Adipose tissue (tissue), 3 donors: ENCODE measurements around the gene ITPR2. TPM values are rescaled to one million over a fixed set of nuclear protein-coding genes. Genes with fewer than 3 reads are reported as not detected.
"Not testable (repeated sequence)": the region's sequence is repeated elsewhere in the genome, so short reads cannot be mapped to it uniquely, and the experiment has no call there.

ENCODE experiments used
- H3K27ac ChIP-seq: one replicate; pipeline ENCODE4 v1.5.1; 2013; ENCODE audit warnings: low read depth, low read length
- WGBS, 3 donors: extraction: QIAGEN DNeasy Blood & Tissue Kit; methylation state at CpG; one replicate each; pipeline ENCODE4 v1.1.7; 2013; 5-methylcytosine and 5-hydroxymethylcytosine counted together
- polyA plus RNA-seq, 3 donors: library from polyadenylated mRNA; stranded (reverse); fragments of 200-250 nt; gene quantifications; one replicate each; pipeline ENCODE4 v1.2.3, GENCODE V29; 2013
- donor health status: healthy with polysubstance abuse.
- donor health status: Bipolar disorder and iron deficiency.
- donor health status: healthy.

Gene ITPR2
- 10 to 100 TPM in 1 of 3 donors, 1 to 10 TPM in 2; 2.8 to 15.5 (median 4.7) TPM for polyA plus RNA-seq

DNA sequence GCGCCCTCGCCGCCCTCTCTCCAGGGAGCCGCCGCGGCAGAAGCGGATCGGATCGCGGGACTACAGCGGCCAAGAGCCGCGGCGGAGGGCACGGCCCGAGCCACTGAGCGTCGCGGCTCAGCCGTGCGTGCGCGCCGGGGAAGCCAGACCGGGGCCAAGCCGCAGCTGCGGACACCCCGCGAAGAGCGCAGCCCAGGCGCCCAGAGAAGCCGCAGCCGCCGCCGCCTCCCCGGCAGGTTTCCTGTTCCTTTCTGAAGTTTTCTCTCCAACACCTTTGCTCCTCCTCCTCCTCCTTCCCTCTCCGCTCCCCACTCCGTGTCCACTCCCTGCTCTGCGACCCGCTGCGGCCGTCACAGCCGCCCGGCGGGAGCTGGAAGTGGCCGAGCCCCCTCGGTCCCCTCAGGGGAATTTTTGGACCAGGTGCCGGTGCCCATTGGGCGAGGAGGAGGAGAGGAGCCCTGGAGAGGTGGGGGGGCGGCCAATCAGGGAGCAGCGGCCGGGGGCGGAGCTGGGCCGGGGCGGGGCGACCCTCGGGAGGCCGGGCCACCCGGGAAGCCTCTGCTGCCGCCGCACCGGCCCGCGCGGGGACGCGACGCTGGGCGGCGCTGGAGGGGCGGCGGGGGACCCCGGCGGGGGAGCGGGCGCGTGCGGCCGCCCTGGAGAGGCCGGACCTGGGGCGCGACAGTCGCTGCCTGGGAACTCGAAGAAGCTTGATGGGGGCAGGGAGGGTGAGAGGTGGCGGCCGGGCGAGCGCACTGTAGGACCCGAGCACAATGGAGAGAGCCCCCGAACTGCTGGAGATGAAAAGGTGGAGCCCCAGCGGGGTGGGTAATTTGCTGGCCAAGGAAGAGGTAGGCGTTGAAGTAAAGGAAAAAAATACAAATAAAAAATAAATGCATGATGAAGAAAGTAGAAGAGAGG, at the start of gene ITPR2:
Gene ITPR2, minus strand, starts transcription at position 373 of the 921 bp plus-strand sequence. CDS start 413 bp downstream, outside the sequence.
- 0 to 1% (median 1%) methylated on average over 60 to 92 of the region's 92 CpGs for WGBS, 3 donors
- H3K27ac ChIP-seq: peak within 1 kb of the TSS; percentile 85

DNA sequence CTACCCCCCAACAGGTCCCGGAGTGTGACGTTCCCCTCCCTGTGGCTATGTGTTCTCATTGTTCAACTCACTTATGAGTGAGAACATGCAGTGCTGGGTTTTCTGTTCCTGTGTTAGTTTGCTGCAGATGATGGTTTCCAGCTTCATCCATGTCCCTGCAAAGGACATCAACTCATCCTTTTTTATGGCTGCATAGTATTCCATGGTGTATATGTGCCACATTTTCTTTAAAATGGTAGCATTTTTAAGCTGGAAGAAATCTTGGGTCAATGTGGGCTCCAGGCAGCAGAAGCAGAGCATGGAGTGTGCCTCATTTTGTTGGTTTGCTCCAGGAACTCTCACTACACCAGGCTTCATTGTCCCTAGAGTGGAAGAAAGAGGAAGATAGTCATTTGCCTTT, 47.6 kb upstream of the ITPR2 start:
- WGBS, 3 donors: 70 to 100% (median 91%) methylated on average over 2 of the region's 2 CpGs
- no peak overlapping the region for H3K27ac ChIP-seq

DNA sequence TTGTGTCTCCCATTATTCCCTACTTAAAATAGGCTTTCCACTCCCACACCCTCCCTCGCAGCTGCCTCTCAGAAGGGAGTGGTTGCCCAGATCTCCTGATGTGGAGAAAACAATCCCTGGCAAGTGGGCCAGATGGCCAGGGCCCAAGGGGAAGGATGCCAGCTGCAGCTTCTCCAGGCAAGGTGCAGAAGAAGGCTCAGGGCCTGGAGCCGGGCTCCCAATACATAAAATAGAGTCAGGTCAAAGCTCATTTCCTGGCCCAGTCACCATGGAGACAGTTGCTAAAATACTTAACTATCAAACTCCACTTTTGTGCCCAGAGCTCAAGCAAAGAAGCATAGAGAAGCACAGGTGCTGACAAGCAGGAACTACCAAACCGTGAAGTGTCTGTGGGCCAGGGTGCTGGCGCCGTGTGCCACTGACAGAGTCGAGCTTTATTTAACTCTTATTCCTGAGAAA, 45.7 kb upstream of the ITPR2 start:
- H3K27ac ChIP-seq: no peak overlapping the region
- 14 to 37% (median 32%) methylated on average over 6 of the region's 6 CpGs for WGBS, 3 donors

DNA sequence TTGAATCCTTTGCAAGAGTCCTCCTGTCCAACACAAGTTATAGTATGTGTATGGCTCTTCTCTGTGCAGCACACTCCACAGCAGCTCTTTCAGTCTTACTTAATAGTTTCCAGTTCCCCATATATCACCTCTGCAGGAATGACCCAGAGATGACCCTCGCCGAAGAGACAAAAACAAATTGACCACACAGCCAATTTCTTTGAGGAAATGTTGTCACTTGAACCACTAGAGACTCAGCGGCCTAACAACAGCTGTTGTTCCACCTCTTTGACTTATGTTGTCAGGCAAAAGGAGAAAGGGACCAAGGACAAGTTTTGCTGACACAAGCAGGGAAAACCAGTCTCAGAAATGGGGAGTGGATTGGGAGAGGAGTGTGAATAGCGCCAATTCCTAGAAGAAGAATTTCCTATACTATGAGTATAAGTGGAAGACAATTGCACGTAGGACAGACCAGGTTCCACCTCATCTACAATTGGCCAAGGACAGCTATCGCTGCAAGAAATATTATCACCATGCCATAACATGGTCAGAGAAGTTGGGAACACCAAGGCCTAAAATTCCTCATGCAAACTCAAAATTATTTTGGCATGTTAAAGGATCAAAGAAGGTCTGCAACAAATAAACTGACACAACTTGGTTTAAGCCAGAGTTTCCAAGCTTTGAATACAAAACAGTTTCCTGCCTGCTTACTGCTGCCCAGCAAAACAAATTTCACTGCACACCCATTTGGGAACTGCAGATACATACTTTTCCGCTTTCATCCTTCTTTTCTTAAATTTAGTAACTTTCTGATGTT, 41.7 kb upstream of the ITPR2 start:
- no peak overlapping the region for H3K27ac ChIP-seq
- 61 to 80% (median 62%) methylated on average over 7 of the region's 7 CpGs for WGBS, 3 donors

DNA sequence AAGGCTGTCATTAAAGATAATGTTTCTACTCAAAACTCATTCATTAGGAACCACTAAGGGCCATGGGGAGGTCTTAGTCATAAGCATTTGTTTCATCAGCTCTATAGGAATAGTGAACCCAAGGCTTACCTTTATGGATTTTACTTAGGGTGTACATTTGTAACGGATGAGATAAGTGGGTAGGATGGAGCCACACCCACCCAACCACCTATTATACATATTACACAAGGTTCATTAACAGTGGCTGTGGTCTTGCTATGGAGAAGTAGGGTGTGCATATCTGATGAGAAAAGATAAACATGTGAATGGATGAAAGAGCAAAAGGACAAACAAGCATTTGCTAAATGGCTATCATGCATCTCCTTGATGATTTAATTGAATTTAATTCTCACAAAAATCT, 39.6 kb upstream of the ITPR2 start:
- WGBS, 3 donors: 64 to 84% (median 73%) methylated on average over 1 of the region's 1 CpG
- no peak overlapping the region for H3K27ac ChIP-seq

DNA sequence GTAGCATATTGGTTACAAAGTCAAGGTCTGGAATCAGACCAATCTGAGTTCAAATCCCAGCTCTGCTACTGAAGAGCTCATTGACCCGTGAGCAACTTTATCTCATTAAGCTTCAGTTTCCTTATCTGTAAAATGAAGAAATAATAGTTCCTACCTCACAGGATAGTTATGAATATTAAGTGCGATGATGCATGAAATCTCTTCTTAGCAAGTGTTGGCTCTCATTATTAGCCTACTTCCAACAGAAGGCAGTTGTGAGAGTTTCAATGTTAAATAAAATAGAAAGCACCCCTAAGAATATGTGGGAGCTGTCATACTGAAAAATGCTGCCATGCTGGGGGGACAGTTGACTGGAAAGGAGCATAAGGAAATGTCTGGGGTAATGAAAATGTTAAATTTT, 39.0 kb upstream of the ITPR2 start:
- 63 to 86% (median 83%) methylated on average over 2 of the region's 2 CpGs for WGBS, 3 donors
- no peak overlapping the region for H3K27ac ChIP-seq

DNA sequence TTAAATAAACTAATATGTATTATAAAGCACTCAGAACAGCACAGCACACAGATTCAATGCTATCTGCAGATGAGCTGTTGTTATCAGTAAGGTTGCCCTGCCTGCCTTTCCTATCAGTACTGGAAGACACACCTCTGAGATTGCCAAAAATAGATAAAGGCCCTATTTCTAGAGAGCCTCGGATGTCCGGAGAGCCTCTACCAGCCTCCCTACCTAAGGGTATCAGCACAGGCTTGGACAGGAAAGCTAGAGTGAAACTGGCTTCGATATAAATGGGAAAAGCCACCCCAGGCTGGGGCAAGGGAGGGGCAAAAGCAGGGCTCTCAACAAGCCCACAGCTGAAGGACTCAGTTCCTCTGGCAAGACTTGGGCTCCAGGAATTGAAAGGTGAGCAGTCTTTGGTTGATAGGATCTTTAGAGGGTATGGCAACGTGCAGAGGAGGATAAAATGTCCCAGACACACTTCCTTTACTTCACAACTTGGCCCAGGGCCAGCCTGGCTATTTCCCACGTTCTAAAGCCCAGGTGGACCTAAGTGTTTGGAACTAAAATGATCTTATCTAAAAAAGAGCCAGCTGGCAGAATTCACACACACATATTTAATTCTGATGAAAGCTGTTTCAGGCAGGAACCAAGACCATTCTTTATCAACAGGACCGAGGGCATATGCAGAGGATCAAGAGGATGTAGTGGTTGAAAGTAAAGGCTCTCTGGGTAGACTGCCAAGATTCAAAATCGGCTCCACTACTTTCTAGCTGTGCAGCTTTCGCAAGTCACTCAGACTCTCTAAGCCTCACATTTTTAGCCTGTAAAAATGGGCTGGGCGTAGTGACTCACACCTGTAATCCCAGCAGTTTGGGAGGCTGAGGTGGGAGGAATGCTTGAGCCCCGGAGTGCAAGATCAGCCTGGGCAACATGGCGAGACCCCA, 37.8 kb upstream of the ITPR2 start:
- 12 to 27% (median 22%) methylated on average over 11 of the region's 11 CpGs for WGBS, 3 donors
- no peak overlapping the region for H3K27ac ChIP-seq

DNA sequence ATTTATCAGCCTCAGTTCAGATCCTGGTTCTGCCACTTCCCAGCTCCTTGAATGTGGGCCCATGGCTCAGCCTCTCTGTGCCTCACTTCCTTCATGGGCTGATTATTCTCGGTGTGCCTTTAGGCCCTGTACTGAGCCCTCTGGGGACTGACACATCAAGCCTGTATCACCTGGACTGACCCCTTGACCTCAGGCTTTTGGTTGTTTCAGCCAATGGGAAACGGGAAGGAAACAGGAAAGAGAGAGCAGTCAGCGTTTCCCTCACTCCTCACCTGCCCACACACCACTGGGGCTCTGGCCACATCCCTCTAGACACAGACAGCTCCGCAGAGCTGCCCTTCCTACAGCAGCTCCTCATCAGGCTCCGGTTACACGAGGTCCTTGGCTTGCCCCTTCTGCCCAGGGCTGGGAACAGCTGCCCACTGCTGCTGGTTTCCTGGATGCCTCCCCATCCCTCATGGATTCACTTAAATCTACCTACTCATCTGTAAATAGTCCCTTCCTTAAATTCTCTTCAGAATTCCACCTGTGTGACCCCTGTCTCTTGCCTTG, 37.0 kb upstream of the ITPR2 start:
- H3K27ac ChIP-seq: no peak overlapping the region
- WGBS, 3 donors: 49 to 68% (median 54%) methylated on average over 6 of the region's 6 CpGs

DNA sequence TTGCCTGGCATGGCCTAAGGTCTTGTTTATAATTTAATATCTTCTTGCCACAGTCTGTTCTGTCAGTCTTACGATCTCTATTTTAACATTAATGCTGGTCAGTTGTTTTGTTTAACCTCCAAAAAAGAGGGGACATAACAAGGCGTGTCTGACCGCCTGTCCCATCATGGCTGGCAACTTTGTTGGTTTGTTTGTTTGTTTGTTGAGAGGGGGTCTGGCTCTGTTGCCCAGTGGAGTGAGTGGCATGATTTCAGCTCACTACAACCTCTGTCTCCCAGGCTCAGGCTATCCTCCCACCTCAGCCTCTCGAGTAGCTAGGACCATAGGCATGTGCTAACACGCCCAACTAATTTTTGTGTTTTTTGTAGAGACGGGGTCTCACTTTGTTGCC, 36.1 kb upstream of the ITPR2 start:
- H3K27ac ChIP-seq: no peak overlapping the region
- WGBS, 3 donors: 91 to 98% (median 97%) methylated on average over 6 of the region's 6 CpGs

DNA sequence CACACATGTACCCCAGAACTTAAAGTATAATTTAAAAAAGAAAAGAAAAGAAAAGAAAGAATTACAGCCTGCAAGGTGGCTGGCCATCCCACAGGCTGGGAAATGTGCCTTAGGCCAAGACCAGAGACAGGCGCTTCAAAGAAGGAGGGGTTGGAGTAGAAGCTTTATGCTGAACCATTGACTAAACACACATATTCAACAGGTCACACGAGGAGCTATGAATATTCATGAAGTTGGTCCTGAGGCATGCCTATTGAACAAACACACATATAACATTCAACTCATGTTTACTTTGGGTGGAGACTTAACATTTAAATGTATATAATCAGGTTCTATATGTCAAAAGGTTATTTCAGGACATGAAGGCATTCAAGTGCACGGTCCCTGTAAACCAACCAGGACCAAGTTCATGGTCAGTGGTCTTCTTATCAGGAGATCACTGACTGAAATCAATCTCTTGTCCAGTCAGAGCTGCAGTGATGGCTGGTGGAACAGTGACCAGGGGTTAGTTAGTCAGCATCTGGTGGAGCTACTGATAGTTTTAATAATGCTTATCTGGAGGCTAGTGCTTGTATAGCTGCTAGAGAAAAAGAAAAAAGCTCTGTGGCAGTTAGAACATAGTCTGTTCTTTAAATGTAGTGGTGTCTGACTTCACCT, 35.6 kb upstream of the ITPR2 start:
- 72 to 95% (median 91%) methylated on average over 3 of the region's 3 CpGs for WGBS, 3 donors
- no peak overlapping the region for H3K27ac ChIP-seq

DNA sequence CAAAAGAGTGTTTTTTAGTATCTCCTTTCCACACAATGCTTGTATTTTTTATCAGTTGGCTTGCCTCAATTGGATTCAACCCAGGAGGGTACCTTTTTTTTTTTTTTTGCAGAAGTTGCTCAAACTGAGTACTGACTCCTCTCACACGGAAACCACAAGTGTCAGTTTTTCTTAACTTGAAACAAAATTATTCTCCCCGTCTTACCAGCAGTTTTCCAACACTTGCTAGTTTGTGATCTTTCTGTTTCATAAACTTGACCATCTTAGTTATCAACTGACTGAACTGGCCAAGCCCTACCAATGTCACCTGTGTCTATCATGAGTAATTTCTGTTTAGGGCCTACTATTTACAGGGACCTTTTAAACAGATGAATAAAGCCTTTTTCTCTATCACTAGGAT, 34.1 kb upstream of the ITPR2 start:
- no peak overlapping the region for H3K27ac ChIP-seq
- whole genome bisulfite sequencing, 3 donors: 46 to 53% (median 47%) methylated on average over 2 of the region's 2 CpGs

DNA sequence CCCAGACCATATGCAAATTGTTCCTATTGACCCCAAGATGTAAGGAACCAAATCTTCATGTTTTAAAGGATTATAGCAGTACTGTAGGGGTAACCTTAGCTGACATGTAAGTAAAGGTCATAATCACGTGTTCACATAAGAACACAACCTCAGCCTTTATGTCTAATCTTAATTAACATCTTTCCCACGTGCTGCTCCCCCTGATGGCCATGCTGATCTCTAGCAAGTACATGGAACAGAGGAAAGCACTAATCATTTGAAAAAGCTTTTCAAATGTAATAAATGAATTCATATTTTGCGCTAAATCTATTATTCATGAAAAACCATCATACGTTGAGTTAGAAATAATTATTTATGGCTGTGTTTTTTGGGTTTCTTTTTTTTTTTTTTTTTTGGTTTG, 30.5 kb upstream of the ITPR2 start:
- H3K27ac ChIP-seq: no peak overlapping the region
- WGBS, 3 donors: 59 to 68% (median 61%) methylated on average over 4 of the region's 4 CpGs

DNA sequence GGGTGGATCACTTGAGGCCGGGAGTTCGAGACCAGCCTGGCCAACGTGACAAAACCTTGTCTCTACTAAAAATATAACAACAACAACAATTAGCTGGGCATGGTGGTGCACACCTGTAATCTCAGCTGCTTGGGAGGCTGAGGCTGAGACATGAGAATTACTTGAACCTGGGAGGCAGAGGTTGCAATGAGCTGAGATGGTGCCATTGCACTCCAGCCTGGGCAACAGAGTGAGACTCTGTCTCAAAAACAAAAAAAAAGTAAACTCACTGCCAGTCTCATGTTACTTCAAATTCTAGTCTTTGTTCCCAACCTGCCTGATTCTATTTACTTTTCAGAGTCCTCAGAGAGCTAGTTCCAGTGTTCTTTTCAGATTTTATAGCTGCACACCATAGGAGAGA, 29.8 kb upstream of the ITPR2 start:
- not testable (repeated sequence) for H3K27ac ChIP-seq
- 94 to 100% (median 99%) methylated on average over 3 of the region's 3 CpGs for WGBS, 3 donors

DNA sequence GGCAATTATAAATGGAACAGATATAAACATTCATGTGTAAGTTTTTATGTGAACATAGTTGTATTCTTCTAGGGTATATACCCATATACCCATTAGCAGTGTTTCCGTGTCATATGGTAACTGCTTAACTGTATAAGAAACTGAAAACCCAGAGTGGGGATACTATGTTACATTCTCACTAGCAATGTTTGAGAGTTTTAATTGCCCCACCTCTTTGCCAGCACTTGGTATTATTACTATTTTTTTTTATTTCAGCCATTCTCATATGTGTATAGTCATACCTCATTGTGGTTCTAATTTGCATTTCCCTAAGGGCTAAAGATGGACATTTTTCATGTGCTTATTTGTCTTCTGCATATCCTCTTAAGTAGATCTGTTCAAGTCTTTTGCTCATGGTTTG, 28.7 kb upstream of the ITPR2 start:
- no peak overlapping the region for H3K27ac ChIP-seq
- 97 to 100% (median 100%) methylated on average over 1 of the region's 1 CpG for WGBS, 3 donors

DNA sequence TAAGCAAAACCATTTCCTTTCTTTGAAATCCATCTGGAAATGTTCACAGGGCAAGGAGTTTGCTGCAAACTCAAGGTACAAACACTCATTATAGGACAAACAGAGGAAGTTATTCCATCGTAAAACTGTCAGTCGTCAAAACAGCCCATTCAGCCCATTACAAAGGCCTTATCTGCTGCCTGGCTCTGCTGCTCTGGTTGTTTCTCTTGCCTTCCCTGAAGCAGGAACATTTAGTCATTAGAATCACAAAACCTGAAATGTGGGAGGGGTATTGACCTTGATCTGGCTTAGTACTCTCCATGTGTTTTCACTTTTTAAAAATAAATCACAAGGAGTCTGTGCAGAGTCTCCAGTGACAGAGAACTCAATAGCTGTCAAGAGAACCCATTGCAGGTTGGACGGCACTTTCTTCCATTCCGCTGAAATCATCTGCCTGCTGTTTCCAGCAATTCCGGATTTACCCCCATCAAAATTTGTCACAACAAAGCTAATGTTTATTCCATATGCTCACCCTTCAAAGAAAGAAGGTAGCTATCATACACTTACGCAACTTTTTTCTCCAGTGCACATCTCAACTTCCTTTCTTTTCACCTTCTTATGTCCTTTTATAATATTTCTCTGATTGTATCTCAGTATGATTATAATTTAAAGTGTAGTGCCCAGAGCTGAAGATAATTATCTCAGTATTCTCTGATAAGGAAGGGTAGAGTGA, 24.6 kb upstream of the ITPR2 start:
- 33 to 51% (median 48%) methylated on average over 6 of the region's 6 CpGs for WGBS, 3 donors
- H3K27ac ChIP-seq: no peak overlapping the region

DNA sequence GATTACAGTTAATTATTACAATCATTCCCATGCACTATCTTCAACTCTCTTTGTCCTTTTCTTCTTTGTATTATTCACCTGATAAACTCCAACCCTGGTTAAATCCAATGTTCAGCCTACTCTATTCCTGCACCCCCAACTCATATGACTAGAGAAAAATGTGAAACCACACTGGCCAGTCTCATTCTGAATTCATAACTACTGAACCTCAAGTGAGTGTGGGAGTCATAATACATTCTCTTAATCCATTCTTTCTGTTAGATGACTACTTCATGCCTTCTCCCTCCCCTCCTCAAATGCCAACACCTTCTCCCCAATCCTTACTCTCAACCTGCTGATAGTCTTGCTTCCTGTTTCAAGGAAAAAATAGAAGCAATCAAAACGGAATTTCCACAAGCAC, 22.3 kb upstream of the ITPR2 start:
- H3K27ac ChIP-seq: no peak overlapping the region
- WGBS, 3 donors: 24 to 52% (median 50%) methylated on average over 1 of the region's 1 CpG

DNA sequence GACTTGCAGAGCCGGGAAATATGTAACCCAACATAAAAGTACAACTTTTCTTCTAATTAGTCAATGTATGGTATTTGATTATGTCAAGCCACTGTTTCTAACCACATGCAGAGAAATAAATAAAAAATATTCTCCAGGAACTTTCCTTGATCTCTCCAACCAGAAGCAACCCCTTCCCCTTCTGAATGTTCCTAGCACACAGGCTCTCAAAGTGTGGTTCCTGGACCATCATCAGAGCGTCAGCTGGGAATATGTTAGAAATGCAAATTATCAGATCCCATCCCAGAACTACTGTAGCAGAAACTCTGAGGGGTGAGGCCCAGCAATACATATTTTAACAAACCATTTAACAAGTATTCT, 21.0 kb upstream of the ITPR2 start:
- H3K27ac ChIP-seq: no peak overlapping the region
- WGBS, 3 donors: 5 to 18% (median 16%) methylated on average over 2 of the region's 2 CpGs
